ENCODE data around the gene GNG7. TPM values are rescaled to one million over a fixed set of nuclear protein-coding genes. Genes with fewer than 3 reads are reported as not detected.

The GNG7 gene
- total and polyA plus RNA-seq, 10 of the 15 experiments (the other 5 are each of a cell fraction or from before 2014, with no cell fraction given) = 1.9 to 13.6 (median 6.5) TPM

DNA sequence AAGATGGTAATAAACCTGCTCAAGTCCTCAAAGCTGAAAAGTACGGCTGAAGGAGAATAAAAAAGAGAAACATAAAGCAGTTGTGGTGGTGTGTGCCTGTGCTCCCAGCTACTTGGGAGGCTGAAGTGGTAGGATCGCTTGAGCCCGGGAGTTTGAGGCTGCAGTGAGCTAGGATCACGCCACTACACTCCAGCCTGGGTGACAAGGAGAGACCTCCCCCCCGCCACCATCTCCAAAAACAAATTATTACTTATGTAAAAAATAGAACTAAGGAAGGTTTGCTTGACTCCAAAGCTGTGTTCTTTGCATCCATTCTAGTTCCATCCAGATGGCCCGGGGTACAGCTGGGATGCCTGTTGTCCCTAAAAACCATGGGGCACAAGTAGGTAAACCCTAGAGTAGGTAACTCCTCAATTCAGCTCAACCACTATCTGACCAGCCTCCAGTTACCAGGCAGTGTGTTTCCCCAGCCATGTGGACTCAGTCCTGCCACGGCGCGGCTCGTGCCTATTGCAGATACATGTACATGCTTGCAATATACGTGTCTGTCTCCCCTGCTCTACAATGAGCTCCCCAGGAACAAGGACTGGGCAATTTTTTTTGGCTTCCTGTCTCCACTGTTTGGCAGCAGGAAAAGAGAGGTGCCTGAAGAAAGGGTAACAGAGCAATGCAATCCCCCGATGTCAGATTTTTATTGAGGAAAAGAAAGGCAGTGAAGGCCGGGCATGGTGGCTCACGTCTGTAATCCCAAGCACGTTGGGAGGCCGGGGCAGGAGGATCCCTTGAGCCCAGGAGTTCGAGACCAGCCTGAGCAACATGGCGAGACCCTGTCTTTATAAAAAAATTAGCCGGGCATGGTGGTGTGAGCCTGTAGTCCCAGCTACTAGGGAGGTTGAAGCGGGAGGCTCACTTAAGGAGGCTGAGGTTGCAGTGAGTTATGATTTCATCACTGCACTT is 101.3 kb downstream of the GNG7 start:
- Histone ChIP-seq H3K4me1 (ENCODE audit: control insufficient read depth, insufficient read depth, low read length) (peaks cover 24% of the 10 kb centered on the region), H3K27ac (ENCODE audit: control insufficient read depth, insufficient read depth) (no peak overlapping the region), H3K4me3 (no peak overlapping the region), H3K27me3 (replicated peaks in 1 of 2; ENCODE audit: control insufficient read depth in 2 of 2, insufficient read depth in 2 of 2, low read length in 1 of 2) (no peaks in the 10 kb centered on the region), H3K36me3 (ENCODE audit: control insufficient read depth in 2 of 2, insufficient read depth in 2 of 2, low read length in 1 of 2) (no peaks in the 10 kb centered on the region; a peak in 1 of 4 replicates), H3K9me3 (replicated peaks; ENCODE audit: control insufficient read depth, insufficient read depth, low read length) (peaks cover 1% of the 10 kb centered on the region; the same call in 2 of the 3 replicates), H4K20me1 (ENCODE audit: control insufficient read depth, insufficient read depth) (no peaks in the 10 kb centered on the region), H2AFZ (ENCODE audit: control insufficient read depth, low read depth, low read length) (no peak overlapping the region), H3K4me2 (ENCODE audit: control insufficient read depth, insufficient read depth) (no peak overlapping the region), H3K9ac (ENCODE audit: control insufficient read depth, insufficient read depth, low read length) (no peak overlapping the region), H3K79me2 (ENCODE audit: control insufficient read depth, insufficient read depth, low read length) (peaks cover 5% of the 10 kb centered on the region)
- WGBS (ENCODE audit: insufficient coverage, insufficient replicate concordance, low lambda C conversion rate, missing lambda C conversion rate) = 90% methylated on average over 20 of the region's 20 CpGs
- no TSS peak for BruUV-seq (replicated peaks)
- POLR2A ChIA-PET = interaction anchor here (0.5 to 8.2 kb wide), 5 partner anchors 8 to 124 kb away, joined by 4 to 133 read pairs (median 17); partner anchors contain the start of gene GADD45B
- ATAC-seq (no peak), DNase-seq (ENCODE audit: low read depth, low spot score) (no peak), FAIRE-seq (no peak)
- TF ChIP-seq YY1 (IDR thresholded peaks at IDR 0.05; ENCODE audit: low read depth, low read length) = no peak
- TF ChIP-seq EGR1 (IDR thresholded peaks at IDR 0.05; ENCODE audit: borderline replicate concordance in 1 of 2, low read depth in 2 of 2, low read length in 2 of 2) = no peak
- TF ChIP-seq, protein P1, sequence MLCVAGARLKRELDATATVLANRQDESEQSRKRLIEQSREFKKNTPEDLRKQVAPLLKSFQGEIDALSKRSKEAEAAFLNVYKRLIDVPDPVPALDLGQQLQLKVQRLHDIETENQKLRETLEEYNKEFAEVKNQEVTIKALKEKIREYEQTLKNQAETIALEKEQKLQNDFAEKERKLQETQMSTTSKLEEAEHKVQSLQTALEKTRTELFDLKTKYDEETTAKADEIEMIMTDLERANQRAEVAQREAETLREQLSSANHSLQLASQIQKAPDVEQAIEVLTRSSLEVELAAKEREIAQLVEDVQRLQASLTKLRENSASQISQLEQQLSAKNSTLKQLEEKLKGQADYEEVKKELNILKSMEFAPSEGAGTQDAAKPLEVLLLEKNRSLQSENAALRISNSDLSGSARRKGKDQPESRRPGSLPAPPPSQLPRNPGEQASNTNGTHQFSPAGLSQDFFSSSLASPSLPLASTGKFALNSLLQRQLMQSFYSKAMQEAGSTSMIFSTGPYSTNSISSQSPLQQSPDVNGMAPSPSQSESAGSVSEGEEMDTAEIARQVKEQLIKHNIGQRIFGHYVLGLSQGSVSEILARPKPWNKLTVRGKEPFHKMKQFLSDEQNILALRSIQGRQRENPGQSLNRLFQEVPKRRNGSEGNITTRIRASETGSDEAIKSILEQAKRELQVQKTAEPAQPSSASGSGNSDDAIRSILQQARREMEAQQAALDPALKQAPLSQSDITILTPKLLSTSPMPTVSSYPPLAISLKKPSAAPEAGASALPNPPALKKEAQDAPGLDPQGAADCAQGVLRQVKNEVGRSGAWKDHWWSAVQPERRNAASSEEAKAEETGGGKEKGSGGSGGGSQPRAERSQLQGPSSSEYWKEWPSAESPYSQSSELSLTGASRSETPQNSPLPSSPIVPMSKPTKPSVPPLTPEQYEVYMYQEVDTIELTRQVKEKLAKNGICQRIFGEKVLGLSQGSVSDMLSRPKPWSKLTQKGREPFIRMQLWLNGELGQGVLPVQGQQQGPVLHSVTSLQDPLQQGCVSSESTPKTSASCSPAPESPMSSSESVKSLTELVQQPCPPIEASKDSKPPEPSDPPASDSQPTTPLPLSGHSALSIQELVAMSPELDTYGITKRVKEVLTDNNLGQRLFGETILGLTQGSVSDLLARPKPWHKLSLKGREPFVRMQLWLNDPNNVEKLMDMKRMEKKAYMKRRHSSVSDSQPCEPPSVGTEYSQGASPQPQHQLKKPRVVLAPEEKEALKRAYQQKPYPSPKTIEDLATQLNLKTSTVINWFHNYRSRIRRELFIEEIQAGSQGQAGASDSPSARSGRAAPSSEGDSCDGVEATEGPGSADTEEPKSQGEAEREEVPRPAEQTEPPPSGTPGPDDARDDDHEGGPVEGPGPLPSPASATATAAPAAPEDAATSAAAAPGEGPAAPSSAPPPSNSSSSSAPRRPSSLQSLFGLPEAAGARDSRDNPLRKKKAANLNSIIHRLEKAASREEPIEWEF (IDR thresholded peaks at IDR 0.05; ENCODE audit: insufficient replicate concordance, low read depth, low read length) = no peak
- TF ChIP-seq FOXK2 (IDR thresholded peaks at IDR 0.05) = no peak
- no peak for TF ChIP-seq SMC3 (IDR thresholded peaks at IDR 0.05; ENCODE audit: borderline replicate concordance, low read length)
- TF ChIP-seq, protein P2, sequence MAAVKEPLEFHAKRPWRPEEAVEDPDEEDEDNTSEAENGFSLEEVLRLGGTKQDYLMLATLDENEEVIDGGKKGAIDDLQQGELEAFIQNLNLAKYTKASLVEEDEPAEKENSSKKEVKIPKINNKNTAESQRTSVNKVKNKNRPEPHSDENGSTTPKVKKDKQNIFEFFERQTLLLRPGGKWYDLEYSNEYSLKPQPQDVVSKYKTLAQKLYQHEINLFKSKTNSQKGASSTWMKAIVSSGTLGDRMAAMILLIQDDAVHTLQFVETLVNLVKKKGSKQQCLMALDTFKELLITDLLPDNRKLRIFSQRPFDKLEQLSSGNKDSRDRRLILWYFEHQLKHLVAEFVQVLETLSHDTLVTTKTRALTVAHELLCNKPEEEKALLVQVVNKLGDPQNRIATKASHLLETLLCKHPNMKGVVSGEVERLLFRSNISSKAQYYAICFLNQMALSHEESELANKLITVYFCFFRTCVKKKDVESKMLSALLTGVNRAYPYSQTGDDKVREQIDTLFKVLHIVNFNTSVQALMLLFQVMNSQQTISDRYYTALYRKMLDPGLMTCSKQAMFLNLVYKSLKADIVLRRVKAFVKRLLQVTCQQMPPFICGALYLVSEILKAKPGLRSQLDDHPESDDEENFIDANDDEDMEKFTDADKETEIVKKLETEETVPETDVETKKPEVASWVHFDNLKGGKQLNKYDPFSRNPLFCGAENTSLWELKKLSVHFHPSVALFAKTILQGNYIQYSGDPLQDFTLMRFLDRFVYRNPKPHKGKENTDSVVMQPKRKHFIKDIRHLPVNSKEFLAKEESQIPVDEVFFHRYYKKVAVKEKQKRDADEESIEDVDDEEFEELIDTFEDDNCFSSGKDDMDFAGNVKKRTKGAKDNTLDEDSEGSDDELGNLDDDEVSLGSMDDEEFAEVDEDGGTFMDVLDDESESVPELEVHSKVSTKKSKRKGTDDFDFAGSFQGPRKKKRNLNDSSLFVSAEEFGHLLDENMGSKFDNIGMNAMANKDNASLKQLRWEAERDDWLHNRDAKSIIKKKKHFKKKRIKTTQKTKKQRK (IDR thresholded peaks at IDR 0.05; ENCODE audit: low read depth, low read length) = no peak
- TF ChIP-seq PAX8 (IDR thresholded peaks at IDR 0.05) = no peak
- TF ChIP-seq CREB1 (IDR thresholded peaks at IDR 0.05; ENCODE audit: low read depth) = no peak
- no peak for TF ChIP-seq MYB (IDR thresholded peaks at IDR 0.05; ENCODE audit: borderline replicate concordance, low read depth, low read length)
- in situ Hi-C loops (cut with MboI) = no loop called here
- RAD21 ChIA-PET (ENCODE audit: unreplicated experiment) = interaction anchor here (0.7 to 9.0 kb wide), 7 partner anchors 8 to 207 kb away, joined by 3 to 200 read pairs (median 4); partner anchors contain the start of gene GADD45B
- intact Hi-C loops (cut with micrococcal nuclease; ENCODE audit: unreplicated experiment) = no loop called here
- SMC1A ChIA-PET (ENCODE audit: uncharacterized antibody, unreplicated experiment) = interaction anchor here (0.8 to 8.9 kb wide), 7 partner anchors 9 to 125 kb away, joined by 3 to 131 read pairs (median 4); partner anchors contain the start of gene GADD45B
- CTCF ChIA-PET = interaction anchor here (1.0 to 8.5 kb wide), 5 partner anchors 9 to 36 kb away, joined by 3 to 121 read pairs (median 4); no protein-coding TSS in a partner anchor

All from GM12878 (cell line).